HG02973 (cell line): ENCODE data around the gene NR1H4.
"Not testable (repeated sequence)": the region's sequence is repeated elsewhere in the genome, so short reads cannot be mapped to it uniquely, and the experiment has no call there.

Source experiments
- ATAC-seq: cut with Tn5 transposase; IDR thresholded peaks from one replicate; pipeline ENCODE4 v1.9.1; 2021; ENCODE audit warnings: moderate library complexity; ENCODE audit not compliant: unreplicated experiment

NR1H4 gene

GRCh38 chr12:100473716-100474150 is at the start of gene NR1H4:
NR1H4 (plus strand) TSS chr12:100473866; CDS start chr12:100493324, 19,458 bp downstream.
- no peak for ATAC-seq

DNA sequence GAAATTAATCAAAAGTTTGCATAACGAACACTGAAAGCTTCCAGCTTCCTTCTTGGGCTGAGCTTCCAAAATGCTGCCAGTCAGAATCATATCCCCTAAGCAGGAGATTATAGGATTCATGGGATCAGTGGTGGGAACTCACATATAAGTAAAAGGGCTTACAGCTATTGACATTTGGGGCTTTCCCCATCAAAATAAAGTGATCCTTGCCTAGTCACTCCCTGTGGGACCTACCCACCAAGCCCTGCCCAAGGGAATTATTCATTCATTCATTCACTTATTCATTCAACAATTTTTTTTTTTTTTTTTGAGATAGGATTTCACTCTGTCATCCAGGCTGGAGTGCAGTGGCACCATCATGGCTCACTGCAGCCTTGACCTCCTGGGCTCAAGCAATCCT is 47.5 kb upstream of the NR1H4 start:
- no peak for ATAC-seq

DNA sequence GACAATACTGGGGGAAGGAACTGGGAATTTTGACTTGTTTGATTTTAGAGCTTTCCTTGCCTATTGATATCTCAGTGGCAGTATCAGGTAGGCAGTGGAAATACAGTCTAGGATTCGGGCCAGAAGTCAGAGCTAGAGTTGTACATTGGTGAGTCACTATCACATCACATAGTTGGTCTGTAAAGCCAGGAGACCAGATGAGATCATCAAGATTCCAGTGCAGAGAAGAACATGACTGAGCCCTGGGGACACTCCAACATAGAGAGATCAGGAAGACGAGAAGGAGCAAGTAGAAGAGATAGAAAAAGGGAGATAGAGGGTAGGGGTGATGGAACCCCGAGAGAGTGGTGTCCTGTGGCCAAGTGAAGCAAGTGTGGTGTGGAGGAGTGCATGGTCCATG is 46.6 kb upstream of the NR1H4 start:
- no peak for ATAC-seq

DNA sequence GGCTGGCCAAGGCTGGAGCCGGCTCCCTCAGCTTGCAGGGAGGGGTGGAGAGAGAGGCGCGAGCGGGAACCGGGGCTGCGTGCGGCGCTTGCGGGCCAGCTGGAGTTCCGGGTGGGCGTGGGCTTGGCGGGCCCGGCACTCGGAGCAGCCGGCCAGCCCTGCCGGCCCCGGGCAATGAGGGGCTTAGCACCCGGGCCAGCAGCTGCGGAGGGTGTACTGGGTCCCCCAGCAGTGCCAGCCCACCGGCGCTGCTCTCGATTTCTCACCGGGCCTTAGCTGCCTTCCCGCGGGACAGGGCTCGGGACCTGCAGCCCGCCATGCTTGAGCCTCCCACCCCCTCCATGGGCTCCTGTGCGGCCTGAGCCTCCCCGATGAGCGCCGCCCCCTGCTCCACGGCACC is 43.4 kb upstream of the NR1H4 start:
- not testable (repeated sequence) for ATAC-seq

DNA sequence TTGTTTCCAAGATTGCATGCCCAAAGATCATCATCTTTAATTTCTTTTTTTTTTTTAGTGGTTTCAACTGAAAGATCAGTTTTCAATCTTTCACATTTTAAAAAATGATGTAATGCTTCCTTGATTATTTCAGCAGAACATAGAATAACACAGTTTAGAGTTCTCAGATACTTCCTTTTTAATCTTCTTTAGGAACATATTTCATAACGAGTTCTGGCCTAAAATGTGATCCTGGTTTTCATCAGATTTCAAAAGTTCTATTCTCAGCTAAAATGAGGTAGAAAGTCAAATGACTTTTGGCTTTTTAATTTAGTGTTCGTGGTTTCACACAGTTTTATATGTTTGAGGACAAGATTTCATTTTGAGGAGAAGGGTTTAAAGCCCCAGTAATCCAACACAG is 40.0 kb upstream of the NR1H4 start:
- no peak for ATAC-seq

- no peak for ATAC-seq
Observed at GRCh38 chr12:100434177-100434576, 39.5 kb upstream of the NR1H4 start.

DNA sequence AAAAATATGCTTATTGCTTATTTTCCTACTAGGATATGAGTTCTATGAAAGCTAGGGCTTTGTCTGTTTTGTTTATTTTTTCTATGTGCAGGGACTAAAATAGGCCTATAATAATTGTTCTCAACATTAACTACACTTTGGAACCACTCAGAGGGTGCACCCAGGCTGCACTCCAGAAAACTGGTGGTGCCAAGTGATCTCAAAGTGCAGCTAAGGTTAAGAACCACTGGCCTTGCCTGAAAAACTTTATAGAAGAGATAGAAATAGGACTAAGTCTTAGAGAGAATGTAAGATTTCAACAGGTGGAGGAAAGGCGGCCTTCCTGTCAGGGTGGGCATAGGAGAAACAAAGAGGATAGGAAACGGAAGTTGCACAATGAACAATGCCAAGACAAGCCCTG is 37.7 kb upstream of the NR1H4 start:
- ATAC-seq: no peak

DNA sequence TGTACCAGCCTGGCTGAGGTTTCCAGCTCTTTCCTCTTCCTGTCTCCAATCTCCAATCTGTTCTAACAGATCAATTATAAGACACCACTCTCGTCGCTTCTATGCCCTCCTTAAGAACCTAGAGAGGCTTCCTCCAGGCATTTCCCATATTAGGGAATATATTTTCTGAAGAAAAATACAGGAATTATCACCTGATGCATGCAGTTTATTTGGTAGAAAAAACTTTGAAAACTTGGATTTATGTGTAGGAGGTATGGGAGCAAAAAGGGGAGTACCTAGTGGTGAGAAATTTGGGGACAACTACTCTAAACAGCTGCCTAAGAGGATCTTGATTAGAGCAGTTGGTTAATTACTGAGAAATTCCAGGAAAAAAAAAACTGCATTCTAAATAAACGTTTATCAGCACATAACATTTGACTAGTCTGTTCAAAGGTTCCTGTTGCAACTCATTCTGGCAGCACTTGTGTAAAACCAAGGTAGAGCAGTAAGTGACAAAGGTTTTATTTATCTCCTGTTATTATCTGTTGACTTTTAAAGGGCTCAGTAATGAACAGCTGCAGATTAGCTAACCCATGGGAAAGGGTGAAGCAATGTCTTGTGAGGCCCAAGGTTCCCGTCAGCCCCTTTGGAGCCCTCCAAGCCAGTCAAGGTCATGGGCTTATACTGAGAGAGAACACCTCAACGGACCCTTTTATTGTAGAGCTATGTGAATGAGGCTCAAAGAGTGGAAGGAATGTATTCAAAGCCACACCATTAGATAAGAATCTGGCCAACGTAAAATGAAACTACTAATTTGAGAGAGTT is 36.4 kb upstream of the NR1H4 start:
- no peak for ATAC-seq

- no peak for ATAC-seq
Observed at GRCh38 chr12:100439797-100440196, 33.9 kb upstream of the NR1H4 start.

DNA sequence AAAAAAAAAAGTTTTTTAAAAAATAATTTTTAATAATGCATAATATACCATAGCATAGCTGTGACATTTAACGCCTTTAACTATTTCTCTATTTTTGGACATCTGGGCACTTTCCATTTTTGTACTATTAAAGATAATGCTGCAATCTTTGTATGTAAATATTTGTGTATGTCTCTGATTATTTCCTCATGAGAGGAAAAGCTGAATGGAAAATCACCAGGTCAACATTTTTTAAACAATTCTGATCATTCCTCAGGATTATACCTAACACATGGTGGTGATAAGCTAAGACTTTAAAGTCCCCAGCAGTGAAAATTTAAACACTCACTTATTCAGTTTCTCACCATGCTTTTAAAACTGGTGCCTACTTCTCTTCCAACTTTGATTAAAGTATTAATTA is 31.3 kb upstream of the NR1H4 start:
- ATAC-seq: no peak

GRCh38 chr12:100443434-100443833 is 30.2 kb upstream of the NR1H4 start:
- ATAC-seq: no peak

GRCh38 chr12:100445081-100445481 is 28.6 kb upstream of the NR1H4 start:
- ATAC-seq: no peak

DNA sequence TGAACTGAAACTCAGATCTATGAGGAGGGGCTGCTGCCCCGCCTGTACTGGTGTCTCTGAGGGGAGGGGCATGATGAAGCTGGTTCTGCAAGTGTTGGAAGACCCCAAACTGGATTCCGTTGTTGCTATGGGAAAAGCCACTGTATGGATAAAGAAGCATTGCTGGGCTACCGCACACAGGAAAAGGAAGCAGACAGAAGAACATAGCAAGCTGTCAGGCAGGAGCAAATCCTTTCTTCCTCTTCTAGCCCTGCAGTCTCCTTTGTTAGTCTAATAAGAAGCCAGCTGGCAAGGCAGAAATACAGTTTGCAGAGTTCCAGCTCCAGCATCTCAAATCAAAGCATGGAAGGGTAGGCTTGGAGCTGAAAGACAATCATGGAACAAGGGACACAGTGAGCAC is 26.3 kb upstream of the NR1H4 start:
- no peak for ATAC-seq

GRCh38 chr12:100448656-100449055 is 25.0 kb upstream of the NR1H4 start:
- no peak for ATAC-seq

DNA sequence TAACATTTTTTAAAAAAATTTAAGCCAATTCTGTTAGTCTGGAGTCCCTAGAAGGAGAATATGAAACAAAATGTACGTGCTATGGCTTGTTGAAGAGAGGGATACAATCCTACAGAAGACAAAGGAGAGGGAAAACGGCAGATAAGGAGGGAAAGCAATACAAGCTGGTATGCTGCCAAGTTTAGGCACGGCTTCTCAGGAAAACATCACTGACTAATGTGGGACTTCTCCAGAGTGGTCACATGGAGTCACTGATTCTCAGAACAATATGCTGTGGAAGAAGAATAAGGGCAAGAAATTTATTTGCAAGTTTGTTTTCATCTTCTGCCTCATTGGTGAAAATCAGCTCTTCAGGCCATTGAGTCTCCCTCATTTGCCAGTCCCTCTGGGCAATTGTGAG is 22.9 kb upstream of the NR1H4 start:
- no peak for ATAC-seq

GRCh38 chr12:100453951-100454350 is 19.7 kb upstream of the NR1H4 start:
- ATAC-seq: no peak

GRCh38 chr12:100455896-100456295 is 17.8 kb upstream of the NR1H4 start:
- ATAC-seq: no peak

DNA sequence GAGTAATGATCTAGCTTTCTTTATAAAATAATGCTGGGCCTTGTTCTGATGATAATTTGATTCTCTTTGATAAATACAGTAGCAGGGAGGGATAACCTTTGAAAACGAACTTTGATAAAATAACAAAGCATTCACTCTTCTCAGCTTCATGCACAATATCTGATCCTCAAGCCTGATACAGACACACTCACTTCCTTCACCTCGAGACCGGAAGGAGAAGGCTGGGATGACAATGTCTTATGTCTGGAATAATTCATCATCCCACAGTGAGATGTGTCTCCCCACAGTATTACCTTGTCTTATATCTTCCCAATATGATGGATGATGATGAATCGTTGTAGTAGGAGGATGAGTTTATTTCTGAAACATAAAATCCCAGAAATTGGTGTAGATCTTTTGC is 15.5 kb upstream of the NR1H4 start:
- ATAC-seq: no peak

DNA sequence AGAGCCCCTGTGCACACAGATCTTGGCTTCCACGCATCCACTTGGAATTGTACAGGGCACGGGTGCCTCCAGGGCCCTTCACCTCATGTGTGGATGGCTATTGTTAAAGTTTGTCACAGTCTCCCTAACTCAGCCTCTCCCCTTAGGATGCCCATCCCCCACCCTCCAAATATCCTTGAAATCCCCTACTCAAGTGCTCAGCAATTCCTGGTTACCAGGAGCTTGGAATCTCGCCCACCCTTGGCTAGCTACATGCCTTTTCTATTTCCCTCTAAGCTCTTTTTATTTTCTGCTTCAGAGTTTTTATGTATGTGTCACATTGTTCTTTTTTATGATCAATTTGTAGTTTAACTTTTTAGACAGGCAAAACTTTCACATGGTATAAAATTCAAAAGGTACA is 13.0 kb upstream of the NR1H4 start:
- ATAC-seq: no peak

DNA sequence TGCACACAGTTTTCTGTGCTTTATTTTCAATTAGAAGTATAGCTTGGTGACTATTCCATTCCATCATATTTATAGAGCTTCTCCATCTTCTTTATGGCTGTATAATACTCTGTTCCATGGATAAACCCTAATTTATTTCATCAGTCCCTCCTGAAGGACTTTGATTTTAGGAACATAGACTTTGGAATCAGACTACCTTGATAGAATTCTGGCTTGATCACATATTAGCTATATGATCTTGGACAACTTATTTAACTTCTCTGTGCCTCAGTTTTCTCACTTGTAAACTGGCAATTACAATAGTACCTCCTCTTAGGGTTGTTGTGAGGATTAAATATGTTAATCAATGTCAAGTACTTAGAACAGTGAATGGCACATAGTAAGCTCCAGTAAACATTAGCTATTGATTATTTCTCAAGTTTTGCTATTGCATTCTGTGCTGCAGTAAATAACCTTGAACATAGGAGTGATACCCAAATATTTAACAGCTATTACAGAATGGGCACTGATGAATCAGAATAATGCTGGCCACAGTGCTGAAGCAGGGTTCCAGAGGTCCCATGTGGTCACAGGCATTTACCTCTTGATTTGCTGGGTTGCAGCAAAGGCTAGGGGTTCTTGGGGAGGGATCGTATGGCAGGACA is 12.2 kb upstream of the NR1H4 start:
- no peak for ATAC-seq

- no peak for ATAC-seq
Observed at GRCh38 chr12:100463661-100464060, 10.0 kb upstream of the NR1H4 start.

DNA sequence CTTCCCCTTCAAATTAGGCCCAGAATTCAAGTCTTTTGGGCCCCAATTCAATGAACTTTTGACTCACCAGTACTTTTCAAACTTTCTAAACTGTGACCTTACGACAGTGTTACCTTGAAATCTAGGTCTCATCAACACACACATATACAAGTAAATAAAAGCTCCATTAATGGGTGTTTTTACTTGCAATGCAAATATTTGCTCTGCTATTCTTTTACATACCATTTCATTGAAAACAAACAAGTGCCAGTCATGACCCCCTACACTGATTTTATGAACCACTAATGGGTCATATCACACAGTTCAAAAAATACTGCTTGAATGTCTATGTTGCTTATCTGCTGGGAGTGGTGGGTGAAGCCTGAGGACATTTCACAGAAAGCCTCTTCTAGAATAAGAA is 9.1 kb upstream of the NR1H4 start:
- ATAC-seq: no peak

- ATAC-seq: no peak
Observed at GRCh38 chr12:100468126-100468525, 5.5 kb upstream of the NR1H4 start.
